ENCODE results near the gene PADI3.

DNA sequence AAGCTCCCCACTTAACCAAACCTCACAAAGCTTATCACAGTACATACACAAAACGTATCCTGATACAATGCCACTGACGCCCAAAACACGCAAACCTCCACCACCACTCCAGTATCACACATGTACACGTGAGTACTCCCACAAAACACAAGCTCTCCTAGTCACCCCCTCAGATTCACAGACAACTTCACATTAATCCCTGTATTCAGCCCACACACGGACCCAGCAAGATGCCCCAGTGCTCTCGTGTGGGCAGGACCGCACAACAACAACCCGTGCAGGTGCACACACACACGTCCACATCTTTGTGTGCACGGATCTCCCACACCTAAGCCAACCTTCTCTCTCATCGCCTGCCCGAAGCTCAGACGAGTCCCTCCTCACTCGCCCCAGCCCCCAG lies 26.3 kb upstream of the PADI3 start:
- TF ChIP-seq, protein P1, sequence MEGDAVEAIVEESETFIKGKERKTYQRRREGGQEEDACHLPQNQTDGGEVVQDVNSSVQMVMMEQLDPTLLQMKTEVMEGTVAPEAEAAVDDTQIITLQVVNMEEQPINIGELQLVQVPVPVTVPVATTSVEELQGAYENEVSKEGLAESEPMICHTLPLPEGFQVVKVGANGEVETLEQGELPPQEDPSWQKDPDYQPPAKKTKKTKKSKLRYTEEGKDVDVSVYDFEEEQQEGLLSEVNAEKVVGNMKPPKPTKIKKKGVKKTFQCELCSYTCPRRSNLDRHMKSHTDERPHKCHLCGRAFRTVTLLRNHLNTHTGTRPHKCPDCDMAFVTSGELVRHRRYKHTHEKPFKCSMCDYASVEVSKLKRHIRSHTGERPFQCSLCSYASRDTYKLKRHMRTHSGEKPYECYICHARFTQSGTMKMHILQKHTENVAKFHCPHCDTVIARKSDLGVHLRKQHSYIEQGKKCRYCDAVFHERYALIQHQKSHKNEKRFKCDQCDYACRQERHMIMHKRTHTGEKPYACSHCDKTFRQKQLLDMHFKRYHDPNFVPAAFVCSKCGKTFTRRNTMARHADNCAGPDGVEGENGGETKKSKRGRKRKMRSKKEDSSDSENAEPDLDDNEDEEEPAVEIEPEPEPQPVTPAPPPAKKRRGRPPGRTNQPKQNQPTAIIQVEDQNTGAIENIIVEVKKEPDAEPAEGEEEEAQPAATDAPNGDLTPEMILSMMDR (IDR thresholded peaks at IDR 0.05) = no peak
- no peak for TF ChIP-seq POLR2A (IDR thresholded peaks at IDR 0.05)

All from body of pancreas (tissue), 4 donors.